Measurements from ENCODE around the gene CALML5. TPM values are rescaled to one million over a fixed set of nuclear protein-coding genes. Genes with fewer than 3 reads are reported as not detected.

CALML5 gene
- total and polyA plus RNA-seq, 9 of the 15 experiments (the other 6 are each of a cell fraction or from before 2014, with no cell fraction given): not detected

DNA sequence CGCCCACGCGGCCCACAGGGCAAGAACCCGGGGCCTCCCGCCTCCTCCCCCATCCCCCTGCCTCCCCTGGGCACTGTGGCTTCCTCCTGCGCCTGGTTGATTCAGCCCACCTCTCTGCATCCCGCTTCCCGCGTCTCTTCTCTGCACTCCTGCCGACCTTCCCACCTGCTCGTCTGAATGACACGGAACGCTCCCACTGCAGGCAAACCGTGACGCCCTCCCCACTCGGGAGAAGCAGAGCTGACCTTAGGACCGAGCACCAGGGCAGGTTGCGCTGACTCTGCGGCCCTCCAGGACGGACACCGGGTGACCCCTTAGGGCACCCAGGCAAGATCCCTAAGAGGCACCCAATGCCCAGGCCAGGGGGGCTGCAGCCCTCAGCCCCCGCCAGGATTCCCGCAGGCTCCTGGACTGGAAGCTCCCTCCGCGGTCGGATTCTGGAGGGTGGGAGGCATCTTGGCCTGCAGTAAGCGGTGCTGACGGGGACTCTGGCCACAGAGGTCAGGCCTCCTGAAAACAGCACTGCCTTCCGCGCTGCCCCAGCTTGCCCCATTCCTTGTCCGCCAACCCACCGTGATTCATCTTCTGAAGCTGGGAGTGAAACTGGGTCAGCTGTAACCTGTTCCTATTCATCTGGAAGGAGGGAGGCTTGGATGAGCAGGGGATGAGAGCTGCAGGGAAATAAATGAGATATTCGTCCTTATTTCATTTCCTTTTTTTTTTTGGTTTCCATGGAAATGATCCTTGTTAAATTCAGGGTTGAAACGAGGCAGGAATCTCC lies 26.4 kb upstream of the CALML5 start:
- ATAC-seq: no peak
- Histone ChIP-seq H2AFZ (ENCODE audit: low read depth, low read length) (no peak overlapping the region), H3K9me1 (ENCODE audit: control insufficient read depth, insufficient read depth, low read length) (no peaks in the 10 kb centered on the region), H3K9me3 (replicated peaks; ENCODE audit: control insufficient read depth, insufficient read depth, low read depth, low read length) (no peaks in the 10 kb centered on the region; the same call in 1 of the 2 replicates), H3K4me1 (replicated peaks in 1 of 2; ENCODE audit: control insufficient read depth in 2 of 2, insufficient read depth in 2 of 2, low read length in 2 of 2) (peaks cover 5 to 32% of the 10 kb centered on the region in 2 experiments; a peak in 4 of 5 replicates), H3K27ac (ENCODE audit: extremely low read depth, low read depth, low read length) (no peak overlapping the region), H3K36me3 (ENCODE audit: control insufficient read depth, insufficient read depth, low read length) (no peaks in the 10 kb centered on the region), H3K4me2 (ENCODE audit: insufficient read depth, low read length) (no peak overlapping the region), H3K9ac (ENCODE audit: insufficient read depth in 1 of 2, low read depth in 2 of 2, low read length in 2 of 2) (no peak overlapping the region; a peak in 1 of 4 replicates), H4K20me1 (replicated peaks; ENCODE audit: control insufficient read depth, insufficient read depth, low read length) (no peaks in the 10 kb centered on the region), H3K4me3 (no peak overlapping the region), H3K79me2 (ENCODE audit: control insufficient read depth, insufficient read depth, low read length) (no peaks in the 10 kb centered on the region), H3K27me3 (ENCODE audit: control insufficient read depth in 2 of 2, insufficient read depth in 2 of 2, low read length in 2 of 2) (no peaks in the 10 kb centered on the region)
- no peak for FAIRE-seq
- CTCF ChIA-PET (ENCODE audit: low intra/inter-chr PET ratio): no interaction called here
- WGBS (ENCODE audit: insufficient coverage, low coverage, missing lambda C conversion rate): 72% methylated on average over 22 of the region's 34 CpGs
- no peak for DNase-seq (ENCODE audit: extremely low read depth in 1 of 4, low spot score in 3 of 4)
- no peak for TF ChIP-seq ZNF143 (CRISPR knock-in tag; IDR thresholded peaks at IDR 0.05)
- TF ChIP-seq, protein P1, sequence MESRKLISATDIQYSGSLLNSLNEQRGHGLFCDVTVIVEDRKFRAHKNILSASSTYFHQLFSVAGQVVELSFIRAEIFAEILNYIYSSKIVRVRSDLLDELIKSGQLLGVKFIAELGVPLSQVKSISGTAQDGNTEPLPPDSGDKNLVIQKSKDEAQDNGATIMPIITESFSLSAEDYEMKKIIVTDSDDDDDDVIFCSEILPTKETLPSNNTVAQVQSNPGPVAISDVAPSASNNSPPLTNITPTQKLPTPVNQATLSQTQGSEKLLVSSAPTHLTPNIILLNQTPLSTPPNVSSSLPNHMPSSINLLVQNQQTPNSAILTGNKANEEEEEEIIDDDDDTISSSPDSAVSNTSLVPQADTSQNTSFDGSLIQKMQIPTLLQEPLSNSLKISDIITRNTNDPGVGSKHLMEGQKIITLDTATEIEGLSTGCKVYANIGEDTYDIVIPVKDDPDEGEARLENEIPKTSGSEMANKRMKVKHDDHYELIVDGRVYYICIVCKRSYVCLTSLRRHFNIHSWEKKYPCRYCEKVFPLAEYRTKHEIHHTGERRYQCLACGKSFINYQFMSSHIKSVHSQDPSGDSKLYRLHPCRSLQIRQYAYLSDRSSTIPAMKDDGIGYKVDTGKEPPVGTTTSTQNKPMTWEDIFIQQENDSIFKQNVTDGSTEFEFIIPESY (CRISPR knock-in tag; IDR thresholded peaks at IDR 0.05): peak; percentile 57; the same call in 1 of the 2 replicates
- TF ChIP-seq SIX5 (IDR thresholded peaks at IDR 0.05; ENCODE audit: borderline replicate concordance in 1 of 2, insufficient read depth in 1 of 2, low read depth in 1 of 2, low read length in 2 of 2): no peak
- TF ChIP-seq, protein P2, sequence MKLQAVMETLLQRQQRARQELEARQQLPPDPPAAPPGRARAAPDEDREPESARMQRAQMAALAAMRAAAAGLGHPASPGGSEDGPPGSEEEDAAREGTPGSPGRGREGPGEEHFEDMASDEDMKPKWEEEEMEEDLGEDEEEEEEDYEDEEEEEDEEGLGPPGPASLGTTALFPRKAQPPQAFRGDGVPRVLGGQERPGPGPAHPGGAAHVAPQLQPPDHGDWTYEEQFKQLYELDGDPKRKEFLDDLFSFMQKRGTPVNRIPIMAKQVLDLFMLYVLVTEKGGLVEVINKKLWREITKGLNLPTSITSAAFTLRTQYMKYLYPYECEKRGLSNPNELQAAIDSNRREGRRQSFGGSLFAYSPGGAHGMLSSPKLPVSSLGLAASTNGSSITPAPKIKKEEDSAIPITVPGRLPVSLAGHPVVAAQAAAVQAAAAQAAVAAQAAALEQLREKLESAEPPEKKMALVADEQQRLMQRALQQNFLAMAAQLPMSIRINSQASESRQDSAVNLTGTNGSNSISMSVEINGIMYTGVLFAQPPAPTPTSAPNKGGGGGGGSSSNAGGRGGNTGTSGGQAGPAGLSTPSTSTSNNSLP (IDR thresholded peaks at IDR 0.05; ENCODE audit: borderline replicate concordance, low read depth, low read length): no peak
- TF ChIP-seq MTF1 (CRISPR knock-in tag; IDR thresholded peaks at IDR 0.05; ENCODE audit: borderline replicate concordance): no peak
- TF ChIP-seq ZNF174 (CRISPR knock-in tag; IDR thresholded peaks at IDR 0.05): no peak
- TF ChIP-seq, protein P3, sequence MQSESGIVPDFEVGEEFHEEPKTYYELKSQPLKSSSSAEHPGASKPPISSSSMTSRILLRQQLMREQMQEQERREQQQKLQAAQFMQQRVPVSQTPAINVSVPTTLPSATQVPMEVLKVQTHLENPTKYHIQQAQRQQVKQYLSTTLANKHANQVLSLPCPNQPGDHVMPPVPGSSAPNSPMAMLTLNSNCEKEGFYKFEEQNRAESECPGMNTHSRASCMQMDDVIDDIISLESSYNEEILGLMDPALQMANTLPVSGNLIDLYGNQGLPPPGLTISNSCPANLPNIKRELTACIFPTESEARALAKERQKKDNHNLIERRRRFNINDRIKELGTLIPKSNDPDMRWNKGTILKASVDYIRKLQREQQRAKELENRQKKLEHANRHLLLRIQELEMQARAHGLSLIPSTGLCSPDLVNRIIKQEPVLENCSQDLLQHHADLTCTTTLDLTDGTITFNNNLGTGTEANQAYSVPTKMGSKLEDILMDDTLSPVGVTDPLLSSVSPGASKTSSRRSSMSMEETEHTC (IDR thresholded peaks at IDR 0.05): no peak
- TF ChIP-seq HNRNPL (IDR thresholded peaks at IDR 0.05; ENCODE audit: low read depth, low read length): no peak
- POLR2A ChIA-PET: no interaction called here
- no TSS peak for BruUV-seq (replicated peaks)
- in situ Hi-C loops (cut with MboI) (no loop called here), intact Hi-C loops (cut with micrococcal nuclease) (no loop called here)
